HepG2 (cell line): ENCODE data around the gene COL9A3. TPM values are rescaled to one million over a fixed set of nuclear protein-coding genes. Genes with fewer than 3 reads are reported as not detected.
A peak's percentile ranks its signal among the peaks of the same experiment; 100 is the strongest.

Source experiments
- ATF7 ChIP-seq, 2 experiments: fragments of 450-650 bp in 1 of 2; sonication (generic) in 1 of 2; formaldehyde crosslinking in 1 of 2; IDR thresholded peaks; 2 replicates each; pipeline versions ENCODE4 v1.4.0 to v1.6.1; 2016 to 2020; ENCODE audit warnings: antibody characterized with exemption in 1 of 2, mild to moderate bottlenecking in 1 of 2, missing genetic modification reagents in 1 of 2
- GABPB1 ChIP-seq: IDR thresholded peaks from 2 replicates; pipeline ENCODE4 v1.6.1; 2016; ENCODE audit warnings: mild to moderate bottlenecking, missing genetic modification reagents, moderate library complexity, missing compliant biosample characterization
- GMEB1 ChIP-seq: sonication (generic); formaldehyde crosslinking; IDR thresholded peaks from 2 replicates; pipeline ENCODE4 v1.5.1; 2020; ENCODE audit warnings: missing genetic modification reagents, mild to moderate bottlenecking, borderline replicate concordance
- HDAC1 ChIP-seq: sonication (generic); formaldehyde crosslinking; IDR thresholded peaks from 2 replicates; pipeline ENCODE4 v1.5.1; 2020; ENCODE audit warnings: mild to moderate bottlenecking, missing genetic modification reagents
- HHEX ChIP-seq: IDR thresholded peaks from 2 replicates; pipeline ENCODE4 v1.6.1; 2016; ENCODE audit warnings: control low read depth
- KDM4B ChIP-seq: sonication (generic); formaldehyde crosslinking; IDR thresholded peaks from 2 replicates; pipeline ENCODE4 v1.4.0; 2020; ENCODE audit warnings: missing genetic modification reagents
- MTERF4 ChIP-seq: sonication (generic); formaldehyde crosslinking; IDR thresholded peaks from 2 replicates; pipeline ENCODE4 v1.8.0; 2023; ENCODE audit warnings: mild to moderate bottlenecking, missing genetic modification reagents
- NBN ChIP-seq: fragments of 450-650 bp; conservative IDR thresholded peaks from 2 replicates; pipeline ENCODE4 v1.6.1; 2017
- POLR2A ChIP-seq, 2 experiments: IDR thresholded peaks; 2 replicates each; pipeline ENCODE4 v1.6.1; 2011; ENCODE audit warnings: low read depth in 2 of 2, low read length in 2 of 2, mild to moderate bottlenecking in 1 of 2, moderate library complexity in 1 of 2; ENCODE audit not compliant: insufficient read depth in 1 of 2
- SALL2 ChIP-seq: sonication (generic); formaldehyde crosslinking; IDR thresholded peaks from 2 replicates; pipeline ENCODE4 v1.8.1; 2023; ENCODE audit warnings: mild to moderate bottlenecking, missing genetic modification reagents, inconsistent platforms
- SOX13 ChIP-seq, 3 experiments: fragments of 450-650 bp in 1 of 3; sonication (generic) in 1 of 3; formaldehyde crosslinking in 1 of 3; IDR thresholded peaks in 2 of 3; conservative IDR thresholded peaks in 1 of 3; 2 replicates each; pipeline versions ENCODE4 v1.5.0 to v1.6.1; 2016 to 2020; ENCODE audit warnings: antibody characterized with exemption in 1 of 3, mild to moderate bottlenecking in 1 of 3, missing compliant biosample characterization in 1 of 3, missing genetic modification reagents in 1 of 3, moderate library complexity in 1 of 3
- SUZ12 ChIP-seq: fragments of 150-350 bp; IDR thresholded peaks from 2 replicates; pipeline ENCODE4 v1.6.1; 2014; ENCODE audit warnings: low read depth, low read length
- ZFX ChIP-seq: sonication (generic); formaldehyde crosslinking; IDR thresholded peaks from 2 replicates; pipeline ENCODE4 v1.4.0; 2020; ENCODE audit warnings: mild to moderate bottlenecking, low read depth, missing genetic modification reagents, moderate library complexity
- ZGPAT ChIP-seq: IDR thresholded peaks from 2 replicates; pipeline ENCODE4 v1.6.1; 2016; ENCODE audit warnings: mild to moderate bottlenecking
- ZNF101 ChIP-seq: sonication (generic); formaldehyde crosslinking; IDR thresholded peaks from 2 replicates; pipeline ENCODE4 v1.4.0; 2020; ENCODE audit warnings: mild to moderate bottlenecking, low read depth, missing genetic modification reagents, borderline replicate concordance
- ZNF18 ChIP-seq: sonication (generic); formaldehyde crosslinking; IDR thresholded peaks from 2 replicates; pipeline ENCODE4 v1.8.0; 2022; ENCODE audit warnings: mild to moderate bottlenecking, missing genetic modification reagents; ENCODE audit not compliant: insufficient replicate concordance
- ZNF205 ChIP-seq: IDR thresholded peaks from 2 replicates; pipeline ENCODE4 v1.6.1; 2018; ENCODE audit warnings: missing biosample characterization, missing genetic modification reagents
- ZNF367 ChIP-seq: sonication (generic); formaldehyde crosslinking; IDR thresholded peaks from 2 replicates; pipeline ENCODE4 v1.4.0; 2020; ENCODE audit warnings: missing genetic modification reagents, borderline replicate concordance
- ZNF543 ChIP-seq: sonication (generic); formaldehyde crosslinking; IDR thresholded peaks from 2 replicates; pipeline ENCODE4 v1.4.0; 2020; ENCODE audit warnings: mild to moderate bottlenecking, missing genetic modification reagents
- ZNF7 ChIP-seq: IDR thresholded peaks from 2 replicates; pipeline ENCODE4 v1.6.1; 2016; ENCODE audit warnings: missing biosample characterization, missing genetic modification reagents
- ZNF749 ChIP-seq: sonication (generic); formaldehyde crosslinking; IDR thresholded peaks from 2 replicates; pipeline ENCODE4 v1.8.0; 2022; ENCODE audit warnings: mild to moderate bottlenecking, missing genetic modification reagents, moderate library complexity, borderline replicate concordance
- ZNF800 ChIP-seq: sonication (generic); formaldehyde crosslinking; IDR thresholded peaks from 2 replicates; pipeline ENCODE4 v1.4.0; 2020; ENCODE audit warnings: missing genetic modification reagents
- polyA plus RNA-seq, 8 experiments: library from polyadenylated mRNA; depleted of rRNA in 3 of 8; stranded (reverse) in 7 of 8; unstranded in 1 of 8; fragments of >200 nt; fragmentation: Illumina TruSeq in 4 of 8; extraction: Trizol in 4 of 8; gene quantifications; 2 replicates each; pipeline versions ENCODE4 v1.2.1 to v1.2.3, GENCODE V29; 2011 to 2016; ENCODE audit warnings: low read depth in 4 of 8, missing spikeins in 1 of 8, mixed read lengths in 1 of 8; ENCODE audit not compliant: insufficient read depth in 1 of 8
- total RNA-seq, 5 experiments: library from RNA; depleted of rRNA; stranded (reverse); fragments of >200 nt; fragmentation: Illumina TruSeq; extraction: Trizol; gene quantifications; 2 replicates each; pipeline ENCODE4 v1.2.3, GENCODE V29; 2016; ENCODE audit warnings: low read depth in 1 of 5

Gene COL9A3
- total and polyA plus RNA-seq, 2 of the 13 experiments (the other 11 are each of a cell fraction or from before 2014, with no cell fraction given): 155 to 204 TPM

- TF ChIP-seq SOX13 (IDR thresholded peaks at IDR 0.05): no peak
- no peak; a peak in 1 of 4 replicates for TF ChIP-seq SOX13 (CRISPR knock-in tag; conservative IDR thresholded peaks at IDR 0.05 in 1 of 2, IDR thresholded peaks at IDR 0.05 in 1 of 2)
- no peak for TF ChIP-seq HDAC1 (CRISPR knock-in tag)
- TF ChIP-seq GABPB1 (CRISPR knock-in tag): peak; percentile 14; the same call in 1 of the 2 replicates
- no peak for TF ChIP-seq ZNF101 (CRISPR knock-in tag)
- no peak; the same call in 1 of the 2 replicates for TF ChIP-seq ZNF749
- peak; percentile 54 for TF ChIP-seq ZFX (CRISPR knock-in tag)
- TF ChIP-seq SALL2: no peak
- peak; percentile 32 for TF ChIP-seq ZNF18 (CRISPR knock-in tag)
- peak; percentile 43; the same call in 1 of the 2 replicates for TF ChIP-seq ZNF205 (CRISPR knock-in tag)
- peak; percentile 48 for TF ChIP-seq ZGPAT
- 0 out of 2 replicates have a peak, but pooled peaks have one; percentile 37 for TF ChIP-seq KDM4B (CRISPR knock-in tag)
- no peak for TF ChIP-seq NBN
- no peak for TF ChIP-seq HHEX (CRISPR knock-in tag)
- no peak for TF ChIP-seq ZNF7 (CRISPR knock-in tag)
- TF ChIP-seq GMEB1 (CRISPR knock-in tag): peak; percentile 34; the same call in 1 of the 2 replicates
- TF ChIP-seq ZNF543 (CRISPR knock-in tag): 0 out of 2 replicates have a peak, but pooled peaks have one; percentile 27
- TF ChIP-seq ATF7 (IDR thresholded peaks at IDR 0.05): no peak
- TF ChIP-seq ATF7 (CRISPR knock-in tag; IDR thresholded peaks at IDR 0.05): no peak
- TF ChIP-seq POLR2A (IDR thresholded peaks at IDR 0.05; ENCODE audit: insufficient read depth in 1 of 2, low read depth in 2 of 2, low read length in 2 of 2): no peak
- TF ChIP-seq SUZ12: no peak
- peak; percentile 99 for TF ChIP-seq ZNF800 (CRISPR knock-in tag)
- no peak for TF ChIP-seq MTERF4
- no peak for TF ChIP-seq ZNF367 (CRISPR knock-in tag)
Measured at GRCh38 chr20:62872184-62872847, 55.5 kb downstream of the COL9A3 start (continued).
